ENCODE measurements around the gene MYBPH.

MYBPH gene

DNA sequence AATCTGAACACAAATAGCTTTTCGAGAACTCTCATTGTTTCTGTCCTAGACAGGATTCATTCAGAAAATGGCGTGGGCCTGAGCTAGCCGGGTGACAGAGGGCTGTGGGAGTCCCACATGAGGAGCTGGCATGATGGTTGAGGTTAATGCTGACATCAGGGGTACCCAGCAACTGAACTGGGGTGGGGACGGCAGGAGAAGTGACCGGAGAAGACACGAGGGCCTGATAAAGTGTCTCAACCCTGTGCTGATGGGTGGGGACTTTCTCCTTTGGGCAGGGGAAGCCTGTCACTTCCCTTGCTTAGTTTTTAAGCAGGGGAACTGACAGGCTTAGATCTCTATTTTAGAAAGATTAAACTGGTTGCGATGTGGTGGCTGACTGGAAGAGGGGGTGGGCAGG lies 39.2 kb upstream of the MYBPH start:
- Histone ChIP-seq H4K20me1 (ENCODE audit: insufficient read depth, low read length, poor library complexity, severe bottlenecking) (no peaks in the 10 kb centered on the region), H3K9ac (ENCODE audit: low read depth, low read length, poor library complexity, severe bottlenecking) (no peak overlapping the region), H3K9me2 (replicated peaks; ENCODE audit: low read depth, low read length) (no peaks in the 10 kb centered on the region), H3K4me3 (ENCODE audit: low read length, poor library complexity, severe bottlenecking) (no peak overlapping the region), H3F3A (ENCODE audit: low read depth) (no peaks in the 10 kb centered on the region), H3K9me3 (ENCODE audit: insufficient read depth, low read depth, low read length) (no peaks in the 10 kb centered on the region), H3K79me2 (ENCODE audit: insufficient read depth, low read length) (no peaks in the 10 kb centered on the region), H3K27me3 (ENCODE audit: insufficient read depth, low read length, poor library complexity, severe bottlenecking) (no peaks in the 10 kb centered on the region), H3K4me1 (ENCODE audit: insufficient read depth, low read length, poor library complexity, severe bottlenecking) (peaks cover 9% of the 10 kb centered on the region), H3K4me2 (ENCODE audit: low read depth, low read length, poor library complexity, severe bottlenecking) (no peak overlapping the region), H2AFZ (ENCODE audit: low read length) (no peak overlapping the region), H3K36me3 (ENCODE audit: insufficient read depth, low read length) (no peaks in the 10 kb centered on the region)
- TF ChIP-seq, protein P1, sequence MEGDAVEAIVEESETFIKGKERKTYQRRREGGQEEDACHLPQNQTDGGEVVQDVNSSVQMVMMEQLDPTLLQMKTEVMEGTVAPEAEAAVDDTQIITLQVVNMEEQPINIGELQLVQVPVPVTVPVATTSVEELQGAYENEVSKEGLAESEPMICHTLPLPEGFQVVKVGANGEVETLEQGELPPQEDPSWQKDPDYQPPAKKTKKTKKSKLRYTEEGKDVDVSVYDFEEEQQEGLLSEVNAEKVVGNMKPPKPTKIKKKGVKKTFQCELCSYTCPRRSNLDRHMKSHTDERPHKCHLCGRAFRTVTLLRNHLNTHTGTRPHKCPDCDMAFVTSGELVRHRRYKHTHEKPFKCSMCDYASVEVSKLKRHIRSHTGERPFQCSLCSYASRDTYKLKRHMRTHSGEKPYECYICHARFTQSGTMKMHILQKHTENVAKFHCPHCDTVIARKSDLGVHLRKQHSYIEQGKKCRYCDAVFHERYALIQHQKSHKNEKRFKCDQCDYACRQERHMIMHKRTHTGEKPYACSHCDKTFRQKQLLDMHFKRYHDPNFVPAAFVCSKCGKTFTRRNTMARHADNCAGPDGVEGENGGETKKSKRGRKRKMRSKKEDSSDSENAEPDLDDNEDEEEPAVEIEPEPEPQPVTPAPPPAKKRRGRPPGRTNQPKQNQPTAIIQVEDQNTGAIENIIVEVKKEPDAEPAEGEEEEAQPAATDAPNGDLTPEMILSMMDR (conservative IDR thresholded peaks at IDR 0.05; ENCODE audit: low read length): no peak
- no peak for TF ChIP-seq EZH2phosphoT487 (IDR thresholded peaks at IDR 0.05; ENCODE audit: borderline replicate concordance)

DNA sequence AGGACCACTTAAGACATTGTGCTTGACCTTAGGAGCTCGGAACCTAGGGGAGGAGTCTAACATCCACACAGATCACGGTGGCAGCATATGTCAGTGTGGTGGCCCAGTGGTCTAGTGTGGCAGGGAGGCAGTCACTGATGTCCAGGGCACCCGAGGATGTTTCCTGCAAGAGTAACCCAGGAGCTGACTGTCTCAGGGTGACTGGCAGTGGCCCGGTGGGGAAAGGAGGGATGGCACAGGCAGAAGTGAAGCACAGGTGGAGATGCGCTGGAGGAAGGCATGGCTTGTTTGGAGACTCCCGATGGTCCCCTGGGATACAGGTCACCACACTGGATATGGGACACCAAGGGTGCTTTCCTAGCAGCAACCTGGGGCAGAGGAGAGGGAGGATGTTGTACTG lies 37.5 kb upstream of the MYBPH start:
- Histone ChIP-seq H3K4me1 (ENCODE audit: insufficient read depth, low read length, poor library complexity, severe bottlenecking) (peaks cover 13% of the 10 kb centered on the region), H3K79me2 (ENCODE audit: insufficient read depth, low read length) (no peaks in the 10 kb centered on the region), H3K36me3 (ENCODE audit: insufficient read depth, low read length) (no peaks in the 10 kb centered on the region), H3K4me2 (ENCODE audit: low read depth, low read length, poor library complexity, severe bottlenecking) (no peak overlapping the region), H4K20me1 (ENCODE audit: insufficient read depth, low read length, poor library complexity, severe bottlenecking) (no peaks in the 10 kb centered on the region), H3K27me3 (ENCODE audit: insufficient read depth, low read length, poor library complexity, severe bottlenecking) (no peaks in the 10 kb centered on the region), H2AFZ (ENCODE audit: low read length) (no peak overlapping the region), H3F3A (ENCODE audit: low read depth) (no peaks in the 10 kb centered on the region), H3K9me3 (ENCODE audit: insufficient read depth, low read depth, low read length) (no peaks in the 10 kb centered on the region), H3K9me2 (replicated peaks; ENCODE audit: low read depth, low read length) (no peaks in the 10 kb centered on the region), H3K9ac (ENCODE audit: low read depth, low read length, poor library complexity, severe bottlenecking) (no peak overlapping the region), H3K4me3 (ENCODE audit: low read length, poor library complexity, severe bottlenecking) (no peak overlapping the region)
- TF ChIP-seq, protein P1 (conservative IDR thresholded peaks at IDR 0.05; ENCODE audit: low read length): no peak
- no peak for TF ChIP-seq EZH2phosphoT487 (IDR thresholded peaks at IDR 0.05; ENCODE audit: borderline replicate concordance)

DNA sequence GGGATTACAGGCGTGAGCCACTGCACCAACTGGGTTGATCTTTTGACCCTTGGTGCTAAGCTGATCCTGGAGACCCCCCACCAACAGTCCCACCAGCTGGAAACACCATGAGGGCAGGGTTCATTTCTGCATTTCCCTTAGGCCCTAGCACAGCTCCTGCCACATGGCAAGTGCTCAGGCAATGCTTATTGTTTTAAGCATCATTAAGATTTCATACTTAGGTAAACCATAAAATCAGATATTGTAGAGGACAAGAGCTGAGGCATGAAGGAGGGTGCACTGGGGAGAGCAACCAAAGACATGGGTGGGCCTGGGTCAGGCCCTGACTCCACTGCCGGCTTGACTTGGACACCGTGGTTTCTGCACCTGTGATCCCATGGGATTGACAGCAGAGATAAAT lies 36.2 kb upstream of the MYBPH start:
- Histone ChIP-seq H3K27me3 (ENCODE audit: insufficient read depth, low read length, poor library complexity, severe bottlenecking) (no peaks in the 10 kb centered on the region), H3K4me3 (ENCODE audit: low read length, poor library complexity, severe bottlenecking) (no peak overlapping the region), H4K20me1 (ENCODE audit: insufficient read depth, low read length, poor library complexity, severe bottlenecking) (no peaks in the 10 kb centered on the region), H3K9me2 (replicated peaks; ENCODE audit: low read depth, low read length) (no peaks in the 10 kb centered on the region), H3K4me2 (ENCODE audit: low read depth, low read length, poor library complexity, severe bottlenecking) (no peak overlapping the region), H3K36me3 (ENCODE audit: insufficient read depth, low read length) (no peaks in the 10 kb centered on the region), H2AFZ (ENCODE audit: low read length) (no peak overlapping the region), H3K9ac (ENCODE audit: low read depth, low read length, poor library complexity, severe bottlenecking) (no peak overlapping the region), H3K4me1 (ENCODE audit: insufficient read depth, low read length, poor library complexity, severe bottlenecking) (peaks cover 25% of the 10 kb centered on the region), H3F3A (ENCODE audit: low read depth) (no peaks in the 10 kb centered on the region), H3K9me3 (ENCODE audit: insufficient read depth, low read depth, low read length) (no peaks in the 10 kb centered on the region), H3K79me2 (ENCODE audit: insufficient read depth, low read length) (no peaks in the 10 kb centered on the region)
- TF ChIP-seq, protein P1 (conservative IDR thresholded peaks at IDR 0.05; ENCODE audit: low read length): no peak
- TF ChIP-seq EZH2phosphoT487 (IDR thresholded peaks at IDR 0.05; ENCODE audit: borderline replicate concordance): no peak
